HG03354 (cell line): ENCODE data around the gene HELQ.

ENCODE experiments used
- ATAC-seq: cut with Tn5 transposase; IDR thresholded peaks from one replicate; pipeline ENCODE4 v1.9.1; 2021; ENCODE audit warnings: mild to moderate bottlenecking; ENCODE audit not compliant: unreplicated experiment, poor library complexity, severe bottlenecking

Gene HELQ

DNA sequence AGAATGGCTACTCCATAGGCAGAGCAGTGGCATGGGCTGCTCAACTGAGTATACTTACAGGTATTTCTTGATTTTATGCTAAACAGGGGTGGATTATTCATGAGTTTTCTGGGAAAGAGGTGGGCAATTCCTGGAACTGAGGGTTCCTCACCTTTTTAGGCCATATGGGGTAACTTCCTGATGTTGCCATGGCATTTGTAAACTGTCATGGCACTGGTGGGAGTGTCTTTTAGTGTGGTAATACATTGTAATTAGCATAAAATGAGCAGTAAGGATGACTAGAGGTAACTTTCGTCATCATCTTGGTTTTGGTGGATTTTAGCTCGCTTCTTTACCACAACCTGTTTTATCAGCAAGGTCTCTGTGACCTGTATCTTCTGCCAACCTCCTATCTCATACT, 72.8 kb downstream of the HELQ start:
- no peak for ATAC-seq

DNA sequence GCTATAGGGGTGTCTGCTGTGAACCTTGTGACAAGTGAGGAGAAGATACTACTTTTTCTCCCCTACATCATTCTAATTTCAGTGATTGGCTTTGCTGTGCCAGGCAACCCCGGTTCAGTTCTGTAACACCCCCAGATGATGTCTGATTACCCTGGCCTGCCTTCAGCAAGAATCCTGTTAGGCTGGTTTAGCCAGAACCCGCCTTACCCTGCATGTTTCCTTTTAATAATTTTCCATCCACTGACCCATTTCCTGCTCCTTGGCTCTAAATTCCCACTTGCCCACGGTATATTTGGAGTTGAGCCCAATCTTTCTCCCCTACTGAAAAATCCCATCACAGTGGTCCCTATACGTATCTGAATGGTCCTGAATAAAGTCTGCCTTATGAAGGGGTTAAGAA, 74.5 kb downstream of the HELQ start:
- no peak for ATAC-seq

GRCh38 chr4:83378419-83378818, 77.2 kb downstream of the HELQ start:
- no peak for ATAC-seq

DNA sequence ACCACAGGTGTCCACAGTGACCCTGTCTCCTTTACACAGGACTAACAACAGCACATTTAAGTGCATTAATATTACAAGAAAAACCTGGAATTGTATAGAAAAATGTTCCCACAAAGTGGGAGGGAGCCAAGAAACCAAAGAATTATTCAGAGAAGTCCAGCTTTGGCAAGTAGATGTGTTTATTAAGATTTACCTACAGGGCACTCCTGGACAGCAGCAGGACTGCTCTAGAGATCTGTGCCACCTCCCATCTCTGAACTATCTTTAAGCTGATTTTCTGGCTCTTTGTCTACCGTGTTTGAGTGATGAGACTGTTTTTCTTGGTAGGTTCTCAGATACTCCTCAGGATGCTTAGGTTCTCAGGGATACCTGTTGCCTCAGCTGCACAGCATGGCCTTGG, 82.7 kb downstream of the HELQ start:
- no peak for ATAC-seq

GRCh38 chr4:83371936-83372335, 83.7 kb downstream of the HELQ start:
- no peak for ATAC-seq

- no peak for ATAC-seq
Measured at GRCh38 chr4:83371235-83371634, 84.4 kb downstream of the HELQ start.

DNA sequence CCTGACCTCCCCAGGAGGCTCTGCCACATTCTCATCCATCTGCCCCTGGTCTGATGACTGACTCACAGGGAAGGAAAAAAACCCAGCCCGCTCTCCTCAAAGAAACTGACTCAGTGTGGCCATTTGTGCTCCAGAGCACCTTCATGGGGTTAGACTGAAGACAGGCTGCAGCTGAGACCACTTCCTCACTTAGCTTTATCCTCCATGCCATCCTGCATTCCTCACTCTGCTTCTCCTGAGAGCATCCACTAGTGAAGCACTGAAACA, 85.0 kb downstream of the HELQ start:
- no peak for ATAC-seq

DNA sequence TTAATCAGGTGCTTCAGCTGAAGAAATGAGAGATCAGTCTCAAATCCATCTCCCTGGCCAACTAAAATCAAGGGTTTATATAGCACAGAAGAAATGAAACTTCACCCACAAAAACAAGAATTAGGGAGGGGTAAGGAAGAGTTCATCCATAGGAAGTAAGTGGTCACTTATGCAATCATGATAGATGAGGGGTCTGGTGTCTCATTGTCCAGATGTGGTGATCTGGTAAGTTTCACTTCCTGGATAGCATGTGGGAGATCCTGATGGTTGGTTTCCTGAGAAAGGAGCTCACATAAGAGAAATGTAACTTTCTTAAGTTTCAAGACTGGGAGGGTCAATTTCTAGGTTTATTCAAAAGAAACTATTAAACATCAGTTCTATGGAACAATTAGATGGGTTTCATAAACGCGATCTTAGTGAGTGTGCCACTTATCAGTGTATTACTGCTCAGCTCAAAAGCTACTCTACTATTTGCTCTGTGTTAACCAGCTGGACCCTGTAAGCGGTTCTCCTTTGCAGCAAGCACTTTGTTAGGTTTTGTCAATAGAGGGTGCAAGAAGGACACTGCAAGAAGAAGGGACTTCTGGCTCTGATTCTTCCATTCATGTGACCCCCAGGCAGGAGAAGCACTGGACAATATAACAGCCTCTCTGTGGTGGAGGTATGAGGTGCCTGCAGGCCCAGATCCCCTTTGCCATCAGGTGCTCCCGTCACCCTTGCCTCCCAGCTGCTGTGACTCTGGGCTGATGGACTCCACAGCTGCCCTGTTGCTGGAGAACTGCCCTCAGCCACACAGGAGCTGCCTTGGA, 85.6 kb downstream of the HELQ start:
- no peak for ATAC-seq

DNA sequence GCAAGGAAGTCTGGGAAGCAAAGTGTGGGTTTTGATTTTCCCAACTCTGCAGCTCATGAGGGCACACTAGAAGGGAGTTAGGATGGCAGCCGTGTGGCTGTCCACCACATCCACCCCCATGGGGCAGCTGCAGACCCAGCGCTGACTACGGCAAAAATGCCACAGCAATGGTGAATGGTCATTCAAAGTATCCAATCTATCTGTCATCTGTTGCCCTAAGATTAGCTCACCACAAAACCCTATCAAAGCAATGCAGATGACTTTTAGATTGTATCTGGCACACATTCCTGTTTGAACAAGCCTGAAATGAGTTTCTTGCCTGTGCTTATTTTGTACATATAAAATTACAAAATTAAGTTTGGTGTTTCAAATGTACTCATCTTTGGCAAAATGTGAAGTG, 91.3 kb downstream of the HELQ start:
- ATAC-seq = no peak

- peak; percentile 66 for ATAC-seq
Measured at GRCh38 chr4:83362492-83363329, 92.9 kb downstream of the HELQ start.

DNA sequence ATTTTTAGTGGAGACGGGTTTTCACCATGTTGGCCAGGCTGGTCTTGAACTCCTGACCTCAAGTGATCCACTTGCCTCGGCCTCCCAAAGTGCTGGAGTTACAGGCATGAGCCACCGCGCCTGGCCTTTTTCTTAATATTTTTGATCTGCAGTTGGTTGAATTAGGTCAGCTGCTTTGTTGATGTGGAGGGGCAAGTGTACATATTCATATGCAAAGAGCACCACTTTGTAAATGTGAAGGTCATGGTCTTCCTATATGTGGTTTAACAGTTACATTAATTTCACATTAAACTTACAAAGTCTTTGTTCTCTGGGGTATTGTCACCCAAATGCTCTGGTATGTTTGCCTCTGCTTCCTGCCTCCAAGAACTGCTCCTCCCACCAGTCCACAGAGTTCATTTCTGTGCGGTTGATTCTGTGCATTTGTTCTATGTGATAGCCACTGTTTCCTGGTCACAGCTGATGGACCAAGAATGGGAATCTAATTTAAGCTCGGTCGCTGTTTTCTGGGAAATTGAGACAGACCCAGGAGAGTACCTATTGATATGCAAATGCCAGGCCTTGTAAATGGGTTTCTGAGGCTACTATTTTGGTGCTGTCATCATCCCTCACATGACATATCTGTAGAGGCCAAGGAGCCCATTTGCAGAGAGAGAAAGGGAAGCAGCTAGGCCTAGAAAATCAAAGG, 94.1 kb downstream of the HELQ start:
- no peak for ATAC-seq

DNA sequence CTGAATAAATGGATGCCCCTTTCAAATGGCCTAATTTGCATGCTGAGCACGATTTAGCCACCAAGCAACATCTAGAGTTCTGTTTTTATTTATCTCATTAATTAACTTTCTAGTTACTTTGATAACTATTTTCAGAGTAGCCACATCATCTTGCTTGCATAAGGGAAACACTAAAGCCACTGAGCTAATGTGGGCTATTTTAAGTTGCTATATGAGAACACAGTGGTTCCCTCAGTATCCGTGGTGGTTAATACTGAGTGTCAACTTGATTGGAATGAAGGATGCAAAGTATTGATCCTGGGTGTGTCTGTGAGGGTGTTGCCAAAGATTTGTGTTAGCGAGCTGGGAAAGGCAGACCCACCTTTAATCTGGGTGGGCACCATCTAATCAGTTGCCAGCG, 95.6 kb downstream of the HELQ start:
- no peak for ATAC-seq

DNA sequence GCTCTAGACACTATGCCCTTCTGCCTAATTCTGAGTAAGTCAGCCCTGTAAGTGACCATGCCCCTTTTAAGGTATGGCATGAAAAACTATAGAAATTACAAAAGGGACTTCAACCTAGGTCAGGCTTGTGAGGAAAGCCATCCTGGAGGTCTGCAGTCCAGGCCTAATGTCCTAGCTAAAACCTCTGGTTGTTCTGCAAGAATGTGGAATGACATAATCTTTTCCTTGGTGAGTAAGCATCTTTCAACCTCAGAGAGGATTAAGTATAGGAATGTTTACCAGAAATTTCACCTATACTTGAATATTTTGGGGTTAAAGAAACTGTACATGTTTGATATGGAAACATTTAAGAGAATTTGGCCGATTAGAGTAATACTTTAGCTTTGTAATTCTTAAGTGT, 97.2 kb downstream of the HELQ start:
- no peak for ATAC-seq
